Activated naive CD4-positive, alpha-beta T cell treated with anti-CD3 and anti-CD28 coated beads, Interleukin-2, amount 10 ng/mL, durations not matched to agents 7 days and 5 days (primary cell): ENCODE measurements around the gene ALDH18A1.
A peak's percentile ranks its signal among the peaks of the same experiment; 100 is the strongest.

Source experiments
- CTCF ChIA-PET: fragments of 350-600 bp; sonication (Branson Sonifier 250); formaldehyde crosslinking; loops from one replicate; lab custom pipeline; 2021; ENCODE audit warnings: antibody characterized with exemption; lab: Charles Lee
- DNase-seq: peaks from one replicate; pipeline ENCODE4 v3.0.0-alpha.2; 2020
- H3K27ac Mint-ChIP-seq: one replicate; pipeline ENCODE4 v1.8.0; 2021; ENCODE audit warnings: mild to moderate bottlenecking, moderate library complexity, mixed read lengths
- H3K27me3 Mint-ChIP-seq: one replicate; pipeline ENCODE4 v1.8.0; 2021; ENCODE audit warnings: mild to moderate bottlenecking, mixed read lengths
- H3K36me3 Mint-ChIP-seq: one replicate; pipeline ENCODE4 v1.8.0; 2021; ENCODE audit warnings: mixed read lengths
- H3K4me1 Mint-ChIP-seq: one replicate; pipeline ENCODE4 v1.8.0; 2021; ENCODE audit warnings: mixed read lengths
- H3K4me3 Mint-ChIP-seq: one replicate; pipeline ENCODE4 v1.8.0; 2021; ENCODE audit warnings: mild to moderate bottlenecking, moderate library complexity, mixed read lengths
- H3K9me3 Mint-ChIP-seq: one replicate; pipeline ENCODE4 v1.8.0; 2021; ENCODE audit warnings: mixed read lengths

Gene ALDH18A1

GRCh38 chr10:95663496-95663895 is 7.0 kb upstream of the ALDH18A1 start:
- Mint-ChIP-seq H3K27ac (no peak overlapping the region), H3K36me3 (peaks cover 4% of the 10 kb centered on the region), H3K4me1 (no peaks in the 10 kb centered on the region), H3K9me3 (no peaks in the 10 kb centered on the region), H3K4me3 (no peak overlapping the region), H3K27me3 (no peaks in the 10 kb centered on the region)
- no peak for DNase-seq
- CTCF ChIA-PET = interaction anchor here (0.9 kb wide), 1 partner anchor 11 kb away, joined by 3 read pairs; no protein-coding TSS in a partner anchor

- no peak for DNase-seq
- Mint-ChIP-seq H3K27me3 (no peaks in the 10 kb centered on the region), H3K9me3 (no peaks in the 10 kb centered on the region), H3K4me3 (no peak overlapping the region), H3K27ac (no peak overlapping the region), H3K36me3 (no peaks in the 10 kb centered on the region), H3K4me1 (peaks cover 4% of the 10 kb centered on the region)
- CTCF ChIA-PET = no interaction called here
Measured at GRCh38 chr10:95661818-95662217, 5.3 kb upstream of the ALDH18A1 start.

DNA sequence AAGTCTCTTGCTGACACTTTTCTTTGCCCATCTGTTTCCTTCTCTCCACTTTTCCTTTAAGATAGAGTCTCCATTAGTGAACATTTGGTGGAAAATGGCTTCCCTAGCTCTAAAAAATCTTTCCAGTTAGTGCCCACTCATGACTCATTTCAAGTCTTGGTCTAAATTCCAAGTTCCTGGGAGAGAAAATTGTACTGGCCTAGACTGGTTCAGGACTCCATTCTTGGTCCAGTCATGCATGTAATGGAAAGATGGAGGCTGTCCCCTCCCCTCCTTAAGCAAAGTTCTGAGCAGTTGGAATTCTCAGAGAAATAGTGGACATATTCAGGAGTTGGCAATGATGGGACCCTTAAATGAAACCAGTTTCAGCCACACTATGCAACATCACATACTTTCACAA is 3.8 kb upstream of the ALDH18A1 start:
- H3K4me1 Mint-ChIP-seq = peaks cover 15% of the 10 kb centered on the region
- H3K36me3 Mint-ChIP-seq = peaks cover 6% of the 10 kb centered on the region

GRCh38 chr10:95657250-95657649 is 739 bp upstream of the ALDH18A1 start:
- H3K4me1 Mint-ChIP-seq = peaks cover 24% of the 10 kb centered on the region
- DNase-seq = no peak
- H3K27ac Mint-ChIP-seq = peak overlapping the region; percentile 91
- H3K9me3 Mint-ChIP-seq = no peaks in the 10 kb centered on the region
- peak overlapping the region; percentile 100 for H3K4me3 Mint-ChIP-seq
- peaks cover 21% of the 10 kb centered on the region for H3K36me3 Mint-ChIP-seq
- H3K27me3 Mint-ChIP-seq = no peaks in the 10 kb centered on the region
- CTCF ChIA-PET = no interaction called here

More for the DNA sequence above, 3.8 kb upstream of the ALDH18A1 start:
- Mint-ChIP-seq H3K27ac (no peak overlapping the region), H3K4me3 (no peak overlapping the region), H3K9me3 (no peaks in the 10 kb centered on the region), H3K27me3 (no peaks in the 10 kb centered on the region)
- CTCF ChIA-PET = no interaction called here
- DNase-seq = no peak

DNA sequence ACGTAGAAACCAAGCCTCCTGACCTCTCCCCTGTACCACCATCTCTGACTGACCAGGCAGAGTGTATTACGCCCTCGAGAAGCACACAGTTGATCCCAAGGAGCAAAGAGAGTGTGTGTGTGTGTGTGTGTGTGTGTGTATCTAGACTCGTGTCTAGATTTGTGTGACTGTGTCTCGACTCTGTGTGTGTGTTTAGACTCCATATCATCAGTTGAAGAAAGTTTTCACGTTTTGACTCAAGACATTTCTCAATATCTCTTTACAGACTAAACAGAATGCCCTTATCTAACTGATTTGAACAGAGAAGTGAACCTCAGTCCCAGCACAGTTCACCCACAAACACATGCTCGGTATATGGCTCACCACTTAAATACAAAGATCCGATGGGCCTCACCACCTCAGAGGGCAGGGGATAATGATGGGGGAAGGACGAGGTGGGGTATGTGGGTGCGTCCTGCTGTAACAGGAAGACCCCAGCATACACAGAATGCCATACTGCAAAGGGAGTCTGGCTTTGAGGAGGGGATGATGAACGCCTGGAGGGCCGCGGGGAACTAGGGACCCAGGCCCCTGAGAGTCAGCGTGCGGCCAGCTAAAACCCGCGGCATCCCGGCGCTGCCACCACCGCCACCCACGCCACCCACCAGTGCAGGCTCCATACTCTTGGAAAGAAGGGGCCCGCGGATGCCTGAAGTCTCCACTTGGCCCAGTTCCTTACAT is 780 bp downstream of the ALDH18A1 start:
- DNase-seq = no peak
- H3K27me3 Mint-ChIP-seq = no peaks in the 10 kb centered on the region
- H3K4me1 Mint-ChIP-seq = peaks cover 24% of the 10 kb centered on the region
- H3K36me3 Mint-ChIP-seq = peaks cover 35% of the 10 kb centered on the region
- peak overlapping the region; percentile 100 for H3K4me3 Mint-ChIP-seq
- peaks cover 9% of the 10 kb centered on the region for H3K9me3 Mint-ChIP-seq
- CTCF ChIA-PET = no interaction called here
- H3K27ac Mint-ChIP-seq = no peak overlapping the region

- CTCF ChIA-PET = no interaction called here
- H3K27ac Mint-ChIP-seq = no peak overlapping the region
- H3K4me3 Mint-ChIP-seq = no peak overlapping the region
Measured at GRCh38 chr10:95653895-95654294, 2.6 kb downstream of the ALDH18A1 start.

GRCh38 chr10:95651346-95652060 is 5.0 kb downstream of the ALDH18A1 start:
- no peak overlapping the region for H3K4me3 Mint-ChIP-seq
- H3K4me1 Mint-ChIP-seq = peaks cover 17% of the 10 kb centered on the region
- no peak for DNase-seq
- peaks cover 49% of the 10 kb centered on the region for H3K36me3 Mint-ChIP-seq
- no peaks in the 10 kb centered on the region for H3K27me3 Mint-ChIP-seq
- CTCF ChIA-PET = interaction anchor here (1.2 to 1.3 kb wide), 2 partner anchors 12 to 42 kb away, joined by 3 to 4 read pairs; partner anchors contain the start of gene TCTN3
- no peak overlapping the region for H3K27ac Mint-ChIP-seq
- peaks cover 9% of the 10 kb centered on the region for H3K9me3 Mint-ChIP-seq

More at GRCh38 chr10:95653895-95654294, 2.6 kb downstream of the ALDH18A1 start:
- peaks cover 24% of the 10 kb centered on the region for H3K4me1 Mint-ChIP-seq
- no peak for DNase-seq
- peaks cover 46% of the 10 kb centered on the region for H3K36me3 Mint-ChIP-seq
- peaks cover 9% of the 10 kb centered on the region for H3K9me3 Mint-ChIP-seq
- no peaks in the 10 kb centered on the region for H3K27me3 Mint-ChIP-seq

DNA sequence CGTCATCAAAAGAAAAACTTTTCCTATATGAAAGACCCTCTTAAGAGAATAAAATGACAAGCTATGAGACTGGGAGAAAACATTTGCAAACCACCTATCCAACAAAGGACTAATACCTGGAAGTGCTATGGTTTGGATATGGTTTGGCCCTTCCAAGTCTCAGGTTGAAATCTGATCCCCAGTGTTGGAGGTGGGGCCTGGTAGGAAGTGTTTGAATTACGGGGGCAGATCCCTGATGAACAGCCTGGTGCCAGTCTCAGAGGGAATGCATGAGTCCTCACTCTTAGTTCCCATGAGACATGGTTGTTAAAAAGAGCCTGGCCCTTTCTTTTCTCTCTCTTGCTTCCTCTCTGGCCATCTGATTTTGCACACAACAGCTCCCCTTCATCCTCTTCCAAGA is 6.3 kb downstream of the ALDH18A1 start:
- no peak overlapping the region for H3K4me3 Mint-ChIP-seq
- CTCF ChIA-PET = interaction anchor here (0.8 to 1.4 kb wide), 3 partner anchors 43 to 275 kb away, joined by 3 to 4 read pairs (median 3); partner anchors contain the start of gene TCTN3
- H3K27me3 Mint-ChIP-seq = no peaks in the 10 kb centered on the region
- H3K4me1 Mint-ChIP-seq = peaks cover 10% of the 10 kb centered on the region
- no peak for DNase-seq
- H3K36me3 Mint-ChIP-seq = peaks cover 46% of the 10 kb centered on the region
- peaks cover 9% of the 10 kb centered on the region for H3K9me3 Mint-ChIP-seq
- no peak overlapping the region for H3K27ac Mint-ChIP-seq

DNA sequence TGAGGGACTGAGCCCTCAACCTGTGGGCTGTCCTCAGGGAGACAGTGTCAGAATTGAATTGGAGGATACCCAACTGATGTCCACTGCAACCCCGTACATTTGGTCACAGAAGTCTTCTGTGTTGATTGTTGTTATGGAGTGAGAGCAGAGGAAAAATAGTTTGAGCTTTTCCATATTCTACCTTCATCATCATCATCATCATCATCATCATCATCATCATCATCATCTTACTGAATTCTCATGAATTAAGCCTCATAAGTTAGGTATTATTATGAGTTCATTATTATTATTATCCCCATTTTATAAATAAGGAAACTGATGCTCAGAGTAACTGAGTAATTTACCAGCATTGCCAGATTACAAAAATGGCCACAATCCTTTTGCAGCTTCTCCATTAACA is 8.4 kb downstream of the ALDH18A1 start:
- no peak overlapping the region for H3K4me3 Mint-ChIP-seq
- H3K4me1 Mint-ChIP-seq = peaks cover 12% of the 10 kb centered on the region
- H3K9me3 Mint-ChIP-seq = peaks cover 9% of the 10 kb centered on the region
- CTCF ChIA-PET = no interaction called here
- no peak for DNase-seq
- H3K27me3 Mint-ChIP-seq = no peaks in the 10 kb centered on the region
- H3K27ac Mint-ChIP-seq = no peak overlapping the region
- peaks cover 45% of the 10 kb centered on the region for H3K36me3 Mint-ChIP-seq

- CTCF ChIA-PET = interaction anchor here (1.7 kb wide), 1 partner anchor 48 kb away, joined by 3 read pairs; the partner anchor contains the start of gene TCTN3
- Mint-ChIP-seq H3K27me3 (no peaks in the 10 kb centered on the region), H3K36me3 (peaks cover 34% of the 10 kb centered on the region), H3K9me3 (peaks cover 2% of the 10 kb centered on the region), H3K27ac (no peak overlapping the region), H3K4me3 (no peak overlapping the region), H3K4me1 (peaks cover 12% of the 10 kb centered on the region)
- DNase-seq = no peak
Measured at GRCh38 chr10:95646160-95646559, 10.4 kb downstream of the ALDH18A1 start.

DNA sequence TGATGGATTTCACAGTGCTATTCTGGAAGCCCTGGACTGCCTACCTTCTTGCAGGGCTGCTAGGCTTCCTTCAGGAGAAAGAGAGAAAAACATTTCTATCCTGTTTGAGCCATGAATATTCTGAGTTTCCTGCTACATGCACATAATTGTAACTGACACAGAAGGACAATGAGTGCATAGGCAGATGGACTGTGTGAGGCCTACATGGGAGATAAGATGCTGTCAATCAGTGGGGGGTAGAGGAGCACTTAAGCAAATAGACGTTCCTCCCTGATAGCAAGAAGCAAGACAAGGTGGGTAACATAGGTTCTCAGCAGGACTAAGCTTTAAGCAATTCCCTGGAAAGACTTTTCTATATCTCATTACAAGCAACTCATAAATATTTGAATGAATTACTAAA is 11.6 kb downstream of the ALDH18A1 start:
- no peaks in the 10 kb centered on the region for H3K9me3 Mint-ChIP-seq
- no peak overlapping the region for H3K4me3 Mint-ChIP-seq
- peaks cover 32% of the 10 kb centered on the region for H3K36me3 Mint-ChIP-seq
- no peak for DNase-seq
- H3K27me3 Mint-ChIP-seq = no peaks in the 10 kb centered on the region
- peaks cover 12% of the 10 kb centered on the region for H3K4me1 Mint-ChIP-seq
- CTCF ChIA-PET = interaction anchor here (1.7 kb wide), 1 partner anchor 49 kb away, joined by 3 read pairs; the partner anchor contains the start of gene TCTN3
- H3K27ac Mint-ChIP-seq = no peak overlapping the region

DNA sequence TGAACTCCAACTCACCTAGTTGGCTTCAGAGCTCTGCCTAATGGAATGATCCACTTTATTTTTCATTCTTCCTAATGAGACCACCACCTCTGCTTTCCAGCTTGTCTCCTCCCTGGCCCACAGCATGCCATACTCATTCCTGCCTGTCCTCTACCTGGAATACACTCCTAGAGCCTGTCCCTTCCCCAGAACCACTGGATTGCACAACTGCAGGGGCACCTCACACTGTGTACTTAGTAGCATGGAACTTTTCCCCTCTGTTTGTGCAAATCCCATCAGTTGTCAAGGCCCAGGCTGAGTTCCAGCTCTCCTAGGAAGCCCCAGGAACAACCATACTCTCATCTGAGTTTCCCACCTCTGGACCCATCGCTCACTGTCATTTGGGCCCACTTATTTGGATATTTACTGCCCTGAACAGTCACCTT is 15.6 kb downstream of the ALDH18A1 start:
- CTCF ChIA-PET = no interaction called here
- Mint-ChIP-seq H3K9me3 (no peaks in the 10 kb centered on the region), H3K36me3 (peaks cover 34% of the 10 kb centered on the region), H3K4me3 (no peak overlapping the region), H3K27me3 (no peaks in the 10 kb centered on the region), H3K4me1 (peaks cover 12% of the 10 kb centered on the region), H3K27ac (no peak overlapping the region)
- no peak for DNase-seq

- CTCF ChIA-PET = no interaction called here
- H3K36me3 Mint-ChIP-seq = peaks cover 48% of the 10 kb centered on the region
Measured at GRCh38 chr10:95637911-95638310, 18.6 kb downstream of the ALDH18A1 start.

DNA sequence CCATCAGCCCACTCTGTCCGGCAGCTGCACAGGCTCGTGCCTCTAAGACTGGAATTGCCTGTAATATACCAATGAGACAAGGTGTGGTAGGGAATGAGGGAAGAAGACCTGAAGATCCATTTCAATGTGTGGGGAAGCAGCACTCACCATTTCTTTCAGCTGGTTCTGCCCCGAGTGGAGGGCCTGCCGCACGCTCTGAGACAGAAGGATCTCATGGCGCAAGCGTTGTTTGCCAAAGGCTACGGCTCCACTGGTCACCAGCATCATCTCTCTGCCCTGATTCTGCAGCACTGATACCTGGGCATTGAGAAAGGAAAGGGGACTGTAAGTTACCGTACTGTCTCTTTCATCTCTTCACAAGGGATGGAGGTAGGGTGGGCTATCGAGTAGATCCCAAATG is 19.4 kb downstream of the ALDH18A1 start:
- Mint-ChIP-seq H3K4me3 (no peak overlapping the region), H3K27ac (no peak overlapping the region), H3K27me3 (no peaks in the 10 kb centered on the region), H3K9me3 (no peaks in the 10 kb centered on the region), H3K4me1 (no peaks in the 10 kb centered on the region), H3K36me3 (peaks cover 48% of the 10 kb centered on the region)
- CTCF ChIA-PET = no interaction called here
- DNase-seq = no peak

More at GRCh38 chr10:95637911-95638310, 18.6 kb downstream of the ALDH18A1 start:
- H3K4me1 Mint-ChIP-seq = no peaks in the 10 kb centered on the region
- no peaks in the 10 kb centered on the region for H3K27me3 Mint-ChIP-seq
- H3K27ac Mint-ChIP-seq = no peak overlapping the region
- no peaks in the 10 kb centered on the region for H3K9me3 Mint-ChIP-seq
- DNase-seq = no peak
- no peak overlapping the region for H3K4me3 Mint-ChIP-seq
